NCI-H2196 treated with DMSO at 0.1 percent for 48 hours (cell line): Measurements from ENCODE around the gene FBXL12.
"Not testable (repeated sequence)": the region's sequence is repeated elsewhere in the genome, so short reads cannot be mapped to it uniquely, and the experiment has no call there.

Experiments
- DNase-seq: peaks from one replicate; lab custom pipeline; 2025; ENCODE audit not compliant: unreplicated experiment; lab: John Stamatoyannopoulos, UW

Gene FBXL12

DNA sequence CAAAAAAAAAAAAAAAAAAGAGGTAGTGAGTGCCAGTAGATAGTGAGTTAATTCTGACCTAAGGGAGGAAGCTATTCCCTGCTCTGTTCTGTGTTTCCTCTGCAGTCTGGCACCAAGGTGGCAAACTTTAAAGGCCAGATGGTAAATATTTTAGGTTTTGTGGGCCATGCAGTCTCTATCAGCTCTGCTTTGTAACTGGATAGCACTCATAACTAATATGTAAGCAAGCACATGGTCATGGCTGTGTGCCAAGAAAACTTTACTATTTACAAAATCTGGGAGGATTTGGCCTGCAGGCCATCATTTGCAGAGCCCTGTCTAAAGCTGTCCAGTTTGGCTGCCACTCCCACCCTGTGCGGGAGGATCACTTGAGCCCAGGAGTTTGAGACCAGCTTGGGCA, 20.5 kb upstream of the FBXL12 start:
- DNase-seq: no peak

DNA sequence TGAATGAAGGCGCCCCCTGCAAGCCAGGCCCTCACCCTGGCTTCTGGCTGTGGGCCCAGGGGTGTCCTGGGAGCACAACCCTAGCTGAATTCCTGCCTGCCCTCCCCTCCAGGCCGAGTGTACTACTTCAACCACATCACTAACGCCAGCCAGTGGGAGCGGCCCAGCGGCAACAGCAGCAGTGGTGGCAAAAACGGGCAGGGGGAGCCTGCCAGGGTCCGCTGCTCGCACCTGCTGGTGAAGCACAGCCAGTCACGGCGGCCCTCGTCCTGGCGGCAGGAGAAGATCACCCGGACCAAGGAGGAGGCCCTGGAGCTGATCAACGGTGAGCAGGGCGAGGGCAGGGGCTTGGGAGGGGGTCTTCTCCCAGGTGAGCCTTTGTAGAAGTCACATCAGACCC, 19.4 kb upstream of the FBXL12 start:
- DNase-seq: no peak

DNA sequence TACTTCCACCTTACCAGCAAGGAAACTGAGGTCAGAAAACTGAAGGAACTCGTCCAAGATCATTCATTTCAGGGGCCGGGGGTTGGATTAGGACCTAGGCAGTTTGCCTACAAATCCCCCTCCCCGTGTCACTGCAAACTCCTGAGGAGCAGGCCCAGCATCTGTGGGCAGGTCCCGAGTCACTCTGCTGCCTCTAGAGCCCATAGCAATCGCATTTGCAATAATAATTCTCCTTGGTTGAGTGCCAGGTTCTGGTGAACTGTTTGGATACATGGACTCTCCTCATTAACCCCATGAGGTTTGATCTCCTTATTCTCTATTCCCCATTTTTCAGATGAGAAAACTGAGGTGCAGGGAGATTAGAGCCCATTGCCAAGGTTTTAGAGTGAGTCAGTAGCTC, 17.1 kb upstream of the FBXL12 start:
- DNase-seq: no peak

DNA sequence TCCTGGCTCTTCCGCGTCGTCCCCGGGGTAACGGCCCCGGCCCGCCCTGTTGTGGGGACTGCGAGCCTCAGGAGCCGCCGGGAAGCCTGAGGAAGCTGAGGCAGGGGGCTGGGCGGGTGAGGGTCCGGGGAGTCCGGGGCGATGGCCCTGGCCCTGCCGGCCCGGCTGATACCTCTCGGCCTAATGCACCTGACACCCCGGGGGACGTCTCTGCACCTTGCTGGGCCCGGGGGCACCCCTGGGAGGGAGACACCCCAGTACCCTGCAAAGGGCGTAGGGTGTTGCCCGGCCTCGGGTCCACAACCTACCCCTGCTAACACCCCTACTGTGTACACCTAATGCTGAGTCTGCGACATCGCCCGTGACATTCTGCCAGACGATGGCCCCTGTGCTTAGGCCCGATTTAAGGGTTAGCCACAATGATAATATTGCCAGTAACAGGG, 16.6 kb upstream of the FBXL12 start:
- DNase-seq: no peak

DNA sequence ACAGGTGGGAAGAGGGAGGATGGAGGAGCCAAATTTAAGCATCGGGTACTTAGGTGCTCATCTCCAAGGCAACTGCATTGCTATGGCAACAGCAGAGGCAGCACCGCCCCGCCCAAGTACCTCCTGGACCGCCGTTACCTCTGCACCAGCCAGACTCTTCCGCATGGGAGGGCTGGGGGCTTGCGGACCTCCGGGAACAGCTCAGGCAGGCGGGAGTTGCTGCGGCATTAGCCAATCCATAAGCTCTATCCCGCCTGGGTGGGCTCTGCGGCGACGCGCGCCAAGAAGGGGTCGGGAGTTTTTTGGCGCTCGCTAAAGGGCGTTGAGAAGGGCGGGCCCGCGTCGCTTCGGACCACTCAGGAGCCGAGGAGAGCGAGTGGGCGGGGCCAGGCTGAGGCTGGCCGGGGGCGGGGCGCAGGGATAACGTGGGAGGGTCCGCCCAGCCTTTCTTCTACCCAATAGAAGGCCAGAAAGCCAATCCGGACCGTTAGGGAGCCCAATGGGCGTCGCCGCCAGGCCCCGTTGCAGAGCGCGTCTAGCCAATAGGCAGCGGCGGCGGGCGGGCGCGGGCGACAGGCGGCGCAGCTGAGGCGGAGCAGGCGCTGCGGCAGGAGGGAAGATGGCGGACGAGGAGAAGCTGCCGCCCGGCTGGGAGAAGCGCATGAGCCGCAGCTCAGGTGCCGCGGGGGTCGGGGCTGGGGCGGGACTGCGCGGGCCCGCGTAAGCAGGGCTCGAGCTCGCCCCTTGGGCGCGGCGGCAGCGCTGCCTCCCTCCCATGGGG, 16.0 kb upstream of the FBXL12 start, which contains the start of gene PIN1:
Gene PIN1 (plus strand): TSS at position 593 of the 781 bp plus-strand sequence. CDS start 27 bp downstream, at position 620.
- DNase-seq: peak; percentile 99

DNA sequence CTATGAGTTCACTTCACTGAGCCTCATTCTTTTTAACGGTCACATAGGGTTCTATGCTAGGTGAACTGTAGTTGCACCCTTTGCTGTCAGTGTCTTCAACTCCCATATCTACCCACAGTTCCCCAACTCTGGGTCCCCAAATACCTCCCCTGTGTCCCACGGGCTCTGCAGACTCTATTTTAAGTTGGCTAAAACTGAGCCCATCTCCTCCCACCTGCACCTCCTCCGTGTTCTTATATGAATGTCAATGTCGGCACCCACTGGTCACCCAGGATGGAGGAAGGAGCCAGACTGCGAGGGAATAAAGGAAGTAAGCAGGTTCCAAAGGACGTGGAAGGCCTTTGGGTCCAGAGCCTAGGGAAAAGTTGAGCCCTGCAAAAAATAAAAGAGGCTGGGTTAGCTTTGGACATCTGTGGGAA, 15.4 kb upstream of the FBXL12 start:
- no peak for DNase-seq

DNA sequence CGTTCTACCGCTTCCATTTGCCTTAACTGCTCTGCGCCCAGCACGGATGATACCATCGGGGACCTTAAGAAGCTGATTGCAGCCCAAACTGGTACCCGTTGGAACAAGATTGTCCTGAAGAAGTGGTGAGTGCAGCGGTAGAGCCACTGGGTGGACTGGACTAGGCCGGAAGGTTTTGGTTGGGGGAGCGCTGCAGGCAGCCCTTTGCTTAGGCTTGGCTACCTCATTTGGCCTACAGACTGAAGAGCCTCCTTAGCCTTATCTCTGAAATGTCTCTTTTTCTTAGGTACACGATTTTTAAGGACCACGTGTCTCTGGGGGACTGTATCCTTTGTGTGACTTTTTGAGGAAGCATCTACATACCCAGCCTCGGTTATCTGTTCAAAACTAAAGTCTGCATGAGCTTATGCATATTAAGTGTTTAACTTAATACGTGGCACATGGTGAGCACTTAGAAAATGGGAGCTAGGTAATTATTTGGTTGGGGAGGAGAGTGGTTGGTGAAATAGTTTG, 9.7 kb upstream of the FBXL12 start:
- DNase-seq: no peak

DNA sequence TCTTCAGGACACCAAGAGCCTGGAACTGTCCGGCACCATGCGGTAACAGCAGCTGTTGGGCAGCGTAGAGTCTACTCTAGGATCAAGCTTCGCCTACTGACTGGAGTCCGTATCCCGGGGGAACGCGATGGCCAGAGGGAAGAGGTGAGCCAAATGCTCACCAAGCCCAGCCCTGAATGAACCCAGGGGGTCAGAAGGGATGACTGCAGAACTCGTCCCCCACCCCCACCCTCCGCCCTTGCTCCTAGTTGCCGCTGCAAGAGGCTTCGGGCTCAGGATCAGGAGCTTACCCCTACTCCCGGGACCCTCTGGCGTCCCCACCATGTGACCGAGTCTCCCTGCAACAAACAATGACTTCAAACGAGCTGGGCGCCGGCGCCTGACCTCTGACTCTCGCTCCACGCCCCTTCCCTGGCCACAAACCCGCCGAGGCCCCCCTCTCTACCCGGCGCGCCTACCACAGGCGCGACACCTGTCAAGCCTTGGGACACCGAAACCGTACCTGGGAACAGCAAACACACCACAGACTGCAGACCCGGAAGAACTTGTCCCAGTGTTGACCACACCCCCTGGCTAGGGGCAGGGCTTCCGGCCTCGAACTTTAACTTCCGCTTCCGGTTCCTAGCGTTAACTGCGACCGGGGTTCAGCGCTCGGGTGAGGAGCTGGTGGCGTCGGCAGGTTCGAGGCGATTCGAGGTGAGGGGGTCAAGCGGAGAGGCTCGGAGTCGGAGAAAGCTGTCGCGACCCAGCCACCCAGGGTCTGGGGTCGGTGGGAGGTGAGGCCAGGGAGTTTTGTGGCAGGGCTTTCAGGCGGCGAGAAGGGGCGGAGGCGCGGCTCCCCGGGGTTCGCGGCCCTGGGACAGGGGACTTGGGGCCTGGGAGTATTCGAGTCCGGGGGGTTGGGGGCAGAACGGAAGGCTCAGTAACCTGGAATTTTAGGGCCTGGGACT, 8.7 kb upstream of the FBXL12 start, which contains the start of gene UBL5:
Gene UBL5 (plus strand): TSS at position 630 of the 950 bp plus-strand sequence. CDS start 420 bp downstream, outside the sequence.
- DNase-seq: peak; percentile 88

DNA sequence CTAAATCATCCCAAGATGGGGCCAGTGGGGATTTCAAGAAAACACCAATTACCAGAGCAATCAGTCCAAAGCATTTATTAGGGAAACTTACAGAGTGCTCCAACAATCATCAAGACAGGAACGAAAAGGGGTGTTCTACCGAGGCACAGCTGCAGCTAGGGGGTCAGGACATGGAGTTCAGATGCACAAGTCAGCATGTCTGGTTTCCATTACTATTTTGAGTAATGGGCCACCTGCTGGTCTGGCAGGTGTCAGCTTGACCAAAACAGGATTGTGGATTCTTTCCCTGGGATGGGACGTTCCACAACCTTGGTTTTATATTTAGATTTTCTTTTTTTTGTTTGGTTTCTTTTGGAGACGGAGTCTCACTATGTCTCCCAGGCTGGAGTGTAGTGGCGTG, 4.9 kb upstream of the FBXL12 start:
- DNase-seq: no peak

DNA sequence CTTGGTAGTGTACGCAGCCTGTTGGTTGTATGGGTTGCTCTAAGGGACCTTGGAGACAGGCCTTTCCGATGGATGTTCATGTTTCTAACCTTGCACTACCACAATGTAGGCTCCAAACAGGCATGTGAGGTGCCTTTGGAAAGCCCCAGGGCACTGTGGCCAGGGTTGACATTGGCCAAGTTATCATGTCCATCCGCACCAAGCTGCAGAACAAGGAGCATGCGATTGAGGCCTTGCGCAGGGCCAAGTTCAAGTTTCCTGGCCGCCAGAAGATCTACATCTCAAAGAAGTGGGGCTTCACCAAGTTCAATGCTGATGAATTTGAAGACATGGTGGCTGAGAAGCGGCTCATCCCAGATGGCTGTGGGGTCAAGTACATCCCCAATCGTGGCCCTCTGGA, 1.2 kb upstream of the FBXL12 start:
- DNase-seq: not testable (repeated sequence)

DNA sequence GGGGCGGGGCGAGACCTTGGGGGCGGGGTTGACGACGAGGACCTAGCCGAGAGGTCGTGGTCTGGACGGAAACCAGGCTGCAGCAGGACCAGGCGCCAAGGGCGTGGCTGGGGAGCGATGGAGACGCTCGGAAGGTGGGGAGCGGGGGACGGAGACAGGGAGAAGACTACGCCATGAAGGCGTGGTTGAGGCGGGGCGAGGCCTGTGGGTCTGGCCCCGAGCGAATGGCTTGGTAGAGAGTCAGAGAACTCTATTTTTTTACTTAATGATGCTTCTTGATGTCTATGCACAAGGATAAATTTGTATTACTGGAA, 674 bp upstream of the FBXL12 start:
- no peak for DNase-seq

DNA sequence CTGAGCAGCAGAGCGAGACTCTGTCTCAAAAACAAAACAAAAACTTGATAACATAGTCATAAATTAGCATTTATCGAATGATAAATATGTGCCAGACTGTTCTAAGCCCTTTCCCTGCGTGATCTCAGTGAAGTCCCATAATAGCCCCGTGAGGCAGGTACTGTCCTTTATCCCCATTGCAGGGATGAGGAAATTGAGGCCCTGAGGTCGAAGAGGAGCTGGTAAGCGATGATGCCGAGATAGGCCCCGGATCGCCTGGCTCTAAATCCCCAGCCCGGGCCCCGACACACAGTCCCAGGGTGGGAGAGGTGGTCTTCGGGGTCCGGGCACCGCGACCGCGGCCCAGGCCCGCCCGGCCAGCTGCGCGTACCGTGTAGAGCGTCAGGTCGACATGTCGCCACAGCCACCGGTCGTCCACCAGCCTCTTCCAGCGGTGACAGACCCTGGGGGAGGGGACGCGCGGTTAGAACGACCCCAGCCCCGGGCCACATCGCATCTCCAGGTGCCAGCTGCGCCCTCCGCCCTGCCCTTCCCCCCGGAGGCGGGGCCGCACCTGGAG, 625 bp downstream of the FBXL12 start:
- no peak for DNase-seq

DNA sequence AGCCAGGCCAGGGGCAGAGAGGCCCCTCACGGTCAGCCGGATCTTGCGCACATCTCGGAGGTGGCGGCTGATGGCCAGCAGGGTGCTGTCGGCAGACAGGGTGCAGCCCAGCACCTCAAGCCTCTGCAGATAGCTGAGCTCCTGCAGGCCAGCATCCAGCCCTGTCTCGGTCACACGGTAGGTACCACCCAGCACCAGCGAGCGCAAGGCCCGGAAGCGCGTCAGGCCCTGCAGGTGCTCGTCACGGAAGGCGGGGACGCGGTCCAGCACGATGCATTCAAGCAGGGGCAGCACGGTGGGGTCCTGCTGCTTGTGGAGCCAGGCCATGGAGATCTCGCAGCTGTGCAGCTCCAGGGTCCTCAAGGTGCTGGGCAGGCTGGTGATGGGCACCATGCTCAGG, 7.7 kb downstream of the FBXL12 start:
- no peak for DNase-seq

DNA sequence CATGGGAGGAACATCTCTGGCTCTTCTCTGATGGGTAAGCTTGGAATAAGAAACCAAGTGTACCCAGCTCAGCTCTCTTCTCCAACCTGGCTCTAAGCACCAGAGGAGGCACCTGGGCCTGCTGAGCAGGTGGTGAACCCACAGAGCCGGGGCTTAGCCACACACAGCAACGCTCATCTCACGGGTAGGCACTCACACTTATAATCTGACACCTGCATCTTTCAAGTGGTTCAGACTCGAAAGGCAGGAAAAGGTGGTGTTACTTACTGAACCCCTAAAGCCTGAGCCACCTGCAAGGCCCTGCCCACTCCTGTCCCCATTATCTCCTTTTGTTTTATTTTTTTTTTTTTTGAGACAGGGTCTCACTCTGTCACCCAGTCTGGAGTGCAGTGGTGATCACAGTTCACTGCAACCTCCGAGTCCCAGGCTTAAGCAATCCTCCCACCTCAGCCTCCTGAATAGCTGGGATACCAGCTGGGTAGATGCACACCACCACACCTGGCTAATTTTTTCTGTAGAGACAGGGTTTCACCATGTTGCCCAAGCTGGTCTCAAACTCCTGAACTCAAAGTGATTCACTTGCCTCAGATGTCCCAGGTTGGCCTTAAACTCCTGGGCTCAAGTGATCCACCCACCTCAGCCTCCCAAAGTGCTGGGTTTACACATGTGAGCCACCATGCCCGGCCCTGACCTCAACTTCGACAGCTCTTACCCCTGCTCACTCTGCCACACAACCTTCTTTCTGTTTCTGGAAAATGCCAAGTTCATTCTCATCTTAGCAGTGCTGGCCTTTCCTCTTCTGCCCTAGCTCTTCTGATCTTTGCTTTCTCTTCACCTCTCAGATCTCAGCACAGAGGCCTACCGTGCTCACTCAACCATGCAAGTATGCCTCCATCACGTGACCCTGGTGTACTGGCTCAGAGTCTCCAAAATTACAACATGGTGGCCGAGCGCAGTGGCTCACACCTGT, 9.7 kb downstream of the FBXL12 start:
- no peak for DNase-seq

DNA sequence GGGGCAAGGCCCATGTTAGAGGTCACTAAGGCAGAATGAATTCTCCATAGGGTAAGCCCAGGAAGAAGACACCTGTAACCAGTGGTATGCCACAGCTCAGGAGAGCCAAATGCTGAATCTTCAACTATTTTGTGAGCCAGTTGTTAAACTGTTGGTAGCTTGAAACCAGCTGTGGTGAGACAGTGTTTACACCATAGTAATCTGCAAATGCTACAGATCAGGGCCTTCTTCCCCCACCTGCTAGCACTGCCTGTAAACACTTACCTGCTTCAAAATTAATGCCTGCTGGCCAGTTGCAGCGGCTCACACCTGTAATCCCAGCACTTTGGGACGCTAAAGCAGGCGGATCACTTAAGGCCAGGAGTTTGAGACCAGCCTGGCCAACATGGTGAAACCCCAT, 12.1 kb downstream of the FBXL12 start:
- DNase-seq: no peak

DNA sequence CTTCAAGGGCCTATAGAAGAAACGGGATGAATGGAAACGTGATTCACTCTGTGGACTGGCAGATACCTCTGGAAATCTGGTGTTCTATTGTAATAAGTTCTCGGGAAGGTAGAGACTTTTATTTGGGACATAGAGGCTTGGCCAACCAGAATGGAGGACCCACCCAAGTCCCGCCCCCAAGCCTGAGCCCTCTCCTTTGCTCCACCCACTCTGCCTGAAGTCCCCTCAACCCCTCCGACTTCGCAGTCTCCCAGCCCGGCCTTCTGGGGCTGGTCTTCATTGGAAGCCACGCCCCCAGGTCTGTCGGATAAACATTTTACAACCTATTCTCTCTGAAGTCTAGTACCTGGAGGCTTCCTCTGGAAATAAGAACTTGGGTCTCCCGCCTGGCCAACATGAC, 16.9 kb downstream of the FBXL12 start:
- no peak for DNase-seq

DNA sequence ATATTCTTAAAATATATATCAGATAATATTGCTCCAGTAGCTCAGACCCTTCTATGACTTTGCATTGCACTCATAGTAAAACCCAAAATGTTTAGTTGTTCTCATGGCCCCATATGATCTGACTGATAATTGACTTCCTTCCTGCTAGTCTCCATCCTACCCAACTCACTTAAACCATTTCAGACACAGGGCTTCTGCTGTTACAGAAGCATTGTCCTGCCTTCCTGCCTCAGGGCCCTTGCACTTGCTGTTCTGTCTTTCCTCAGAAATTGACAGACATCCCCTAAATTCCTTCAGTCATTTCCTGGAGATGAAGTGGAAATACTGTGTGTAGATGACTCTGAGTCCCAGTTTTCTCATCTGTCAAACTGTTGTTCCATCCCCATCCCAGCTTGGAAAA, 19.7 kb downstream of the FBXL12 start:
- no peak for DNase-seq

DNA sequence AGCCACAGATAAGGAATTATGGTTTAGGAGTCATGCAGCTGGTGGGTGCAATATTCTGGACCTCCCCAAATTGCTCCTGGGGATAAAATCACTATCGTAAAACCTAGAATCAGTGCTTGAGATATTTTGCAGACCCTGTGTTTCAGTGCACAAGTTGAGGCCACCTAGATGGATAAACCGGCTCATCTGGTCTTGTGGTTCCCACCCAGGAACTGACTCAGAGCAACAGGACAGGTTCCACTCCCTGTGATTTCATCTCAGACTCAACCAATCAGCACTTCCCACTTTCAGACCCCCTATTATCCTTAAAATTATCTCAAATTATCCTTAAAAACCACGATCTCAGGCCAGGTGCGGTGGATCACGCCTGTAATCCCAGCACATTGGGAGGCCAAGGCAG, 21.0 kb downstream of the FBXL12 start:
- DNase-seq: no peak

DNA sequence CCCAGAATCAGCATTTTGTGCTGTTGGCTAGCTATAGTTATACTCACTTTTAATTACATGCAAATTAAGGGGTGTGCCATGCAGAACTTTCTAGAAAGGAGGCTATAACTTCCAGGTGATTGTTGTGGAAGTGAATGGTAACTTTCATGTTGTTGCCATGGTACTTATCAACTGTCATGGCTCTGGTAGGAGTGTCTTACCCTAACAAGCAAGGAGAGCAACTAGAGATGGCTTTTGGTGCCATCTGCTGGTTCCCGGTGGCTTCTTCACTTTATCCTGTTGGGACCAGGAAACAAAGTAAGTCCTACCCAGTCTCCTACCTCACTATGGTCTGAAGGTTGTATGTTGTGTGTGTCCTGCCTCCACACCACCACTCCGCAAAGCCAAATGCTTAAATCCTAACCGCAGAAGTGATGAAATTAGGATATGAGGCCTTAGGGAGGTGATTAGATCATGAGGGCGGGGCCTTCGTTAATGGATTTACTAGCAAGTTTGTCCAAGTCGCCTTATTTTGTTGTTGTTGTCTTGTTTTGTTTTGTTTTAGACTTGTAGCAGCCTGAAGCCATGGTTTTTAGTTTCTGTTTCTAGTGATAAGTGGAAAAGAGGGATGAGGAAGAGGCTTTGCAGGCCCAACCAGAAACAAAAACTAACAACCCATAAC, 22.6 kb downstream of the FBXL12 start:
- peak; percentile 72 for DNase-seq
